Amygdala (tissue), 56 donors: ENCODE results near the gene IREB2.
"Not testable (repeated sequence)": the region's sequence is repeated elsewhere in the genome, so short reads cannot be mapped to it uniquely, and the experiment has no call there.

Experiments used
- DNase-seq, 56 donors: peaks; one replicate each; lab custom pipeline; 2025; lab: John Stamatoyannopoulos, UW

IREB2 gene

GRCh38 chr15:78461171-78461888 lies 23.3 kb downstream of the IREB2 start:
- no peak for DNase-seq

- no peak for DNase-seq
Observed at GRCh38 chr15:78469031-78469430, 31.0 kb downstream of the IREB2 start.

GRCh38 chr15:78477295-78477694 lies 39.3 kb downstream of the IREB2 start:
- DNase-seq = no peak

- no peak for DNase-seq
Observed at GRCh38 chr15:78479650-78480049, 41.6 kb downstream of the IREB2 start.

- no peak for DNase-seq
Observed at GRCh38 chr15:78481917-78482316, 43.9 kb downstream of the IREB2 start.

GRCh38 chr15:78492872-78493271 lies 54.9 kb downstream of the IREB2 start:
- DNase-seq = no peak

GRCh38 chr15:78501857-78502256 lies 63.8 kb downstream of the IREB2 start:
- DNase-seq = no peak

- no peak for DNase-seq
Observed at GRCh38 chr15:78502641-78503040, 64.6 kb downstream of the IREB2 start.

GRCh38 chr15:78506971-78507830 lies 69.2 kb downstream of the IREB2 start, which contains the start of gene HYKK:
TSS of gene HYKK (plus strand) at chr15:78507577. CDS start at chr15:78513089, 5,512 bp downstream.
- DNase-seq = peak in 55 of 56 donors; percentile 30 to 93 (median 81)

- DNase-seq = no peak
Observed at GRCh38 chr15:78507831-78508160, 69.8 kb downstream of the IREB2 start.

- DNase-seq = no peak
Observed at GRCh38 chr15:78508272-78508671, 70.3 kb downstream of the IREB2 start.

GRCh38 chr15:78509726-78510312 lies 71.8 kb downstream of the IREB2 start:
- no peak for DNase-seq

- not testable (repeated sequence) for DNase-seq
Observed at GRCh38 chr15:78520035-78520434, 82.0 kb downstream of the IREB2 start.

- no peak for DNase-seq
Observed at GRCh38 chr15:78524230-78524629, 86.2 kb downstream of the IREB2 start.

GRCh38 chr15:78527325-78527724 lies 89.3 kb downstream of the IREB2 start:
- DNase-seq = no peak

GRCh38 chr15:78533331-78533730 lies 95.3 kb downstream of the IREB2 start:
- peak in 13 of 56 donors; percentile 3 to 38 (median 13) for DNase-seq

- DNase-seq = no peak
Observed at GRCh38 chr15:78536134-78536533, 98.1 kb downstream of the IREB2 start.

GRCh38 chr15:78537266-78537905 lies 99.4 kb downstream of the IREB2 start:
- no peak for DNase-seq

GRCh38 chr15:78538358-78538757 lies 100.3 kb downstream of the IREB2 start:
- no peak for DNase-seq

- DNase-seq = not testable (repeated sequence)
Observed at GRCh38 chr15:78539464-78540140, 101.6 kb downstream of the IREB2 start.
